ENCODE results near the gene SLC19A1.

- no peak for TF ChIP-seq CTCF (conservative IDR thresholded peaks at IDR 0.05)
- TF ChIP-seq ZFX (IDR thresholded peaks at IDR 0.05), result no peak
These were observed 8.8 kb downstream of the SLC19A1 start for GRCh38 chr21:45533361-45533845.

Data from C4-2B (cell line).